ENCODE data around the gene BMI1. TPM values are rescaled to one million over a fixed set of nuclear protein-coding genes. Genes with fewer than 3 reads are reported as not detected.
A peak's percentile ranks its signal among the peaks of the same experiment; 100 is the strongest.

The BMI1 gene
- total and polyA plus RNA-seq, 2 donors (not counting 1 experiment from before 2014, with no cell fraction given), result 18.0 to 83.8 TPM

DNA sequence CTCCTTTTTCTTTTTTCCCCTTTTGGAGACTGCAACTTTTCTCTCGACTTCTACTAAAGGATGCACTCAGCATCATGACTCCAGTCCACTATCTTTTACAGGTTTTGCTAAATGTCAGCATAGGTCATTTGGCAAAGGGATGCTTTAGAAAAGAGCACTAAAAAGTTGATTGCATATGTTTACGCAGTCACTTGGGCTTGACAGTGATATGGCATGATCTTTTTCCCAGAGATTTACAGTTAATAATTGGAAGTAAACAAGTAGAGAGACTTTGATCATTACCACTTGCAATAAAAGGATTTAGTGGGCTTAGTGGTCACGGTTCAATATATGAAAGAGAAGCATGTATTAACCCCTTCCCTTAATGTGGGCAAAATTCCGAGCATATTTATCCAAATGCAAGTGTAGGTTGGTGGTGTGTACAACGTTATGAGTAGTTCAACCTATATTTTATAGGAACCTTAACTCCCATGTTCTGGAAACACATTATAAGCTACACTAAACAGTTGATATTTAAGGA, 1.8 kb downstream of the BMI1 start:
- Histone ChIP-seq H3K9me3 (ENCODE audit: control extremely low read depth in 1 of 3, control insufficient read depth in 2 of 3, insufficient read depth in 1 of 3, low read length in 2 of 3) (no peaks in the 10 kb centered on the region), H2AFZ (ENCODE audit: insufficient read depth, low read depth, low read length, poor library complexity, severe bottlenecking) (peak overlapping the region; percentile 72), H3K4me3 (ENCODE audit: control extremely low read depth in 1 of 5, extremely low read depth in 1 of 5, insufficient read depth in 1 of 5, low read depth in 2 of 5, low read length in 4 of 5) (peak overlapping the region; percentile 35 to 72 (median 62)), H3K27ac (ENCODE audit: low read length in 2 of 2) (no peak overlapping the region), H3K4me1 (ENCODE audit: control insufficient read depth in 2 of 2, insufficient read depth in 2 of 2, low read length in 2 of 2) (peaks cover 46 to 47% of the 10 kb centered on the region in 2 donors), H4K20me1 (ENCODE audit: control insufficient read depth, insufficient read depth, low read length, poor library complexity, severe bottlenecking) (peaks cover 13% of the 10 kb centered on the region), H3K9ac (ENCODE audit: low read length) (peak overlapping the region; percentile 71), H3K79me2 (ENCODE audit: control insufficient read depth, insufficient read depth, low read length) (peaks cover 18% of the 10 kb centered on the region), H3K4me2 (replicated peaks; ENCODE audit: low read depth, low read length, poor library complexity, severe bottlenecking) (peak overlapping the region; percentile 88), H3K36me3 (replicated peaks in 1 of 2; ENCODE audit: control extremely low read depth in 1 of 2, control insufficient read depth in 1 of 2, extremely low read depth in 1 of 2, insufficient read depth in 2 of 2, low read length in 1 of 2) (peaks cover 0 to 3% of the 10 kb centered on the region in 2 experiments), H3K27me3 (replicated peaks in 1 of 4; ENCODE audit: control extremely low read depth in 1 of 4, control insufficient read depth in 3 of 4, insufficient read depth in 4 of 4, low read length in 3 of 4) (peaks cover 0 to 16% (median 4%) of the 10 kb centered on the region in 4 experiments)
- intact Hi-C loops (cut with micrococcal nuclease), result loop anchor here (5.0 kb wide), 1 partner anchor 1115 kb away; the partner anchor contains the start of gene OTUD1
- Mint-ChIP-seq H3K4me1 (peaks cover 56% of the 10 kb centered on the region), H3K27ac (peak overlapping the region; percentile 89), H3K9me3 (ENCODE audit: insufficient read depth) (no peaks in the 10 kb centered on the region), H3K4me3 (peak overlapping the region; percentile 93), H3K27me3 (no peaks in the 10 kb centered on the region)
- no peak for TF ChIP-seq EZH2 (IDR thresholded peaks at IDR 0.05; ENCODE audit: borderline replicate concordance, insufficient read depth, low read depth, low read length, poor library complexity, severe bottlenecking)
- TF ChIP-seq, protein P1, sequence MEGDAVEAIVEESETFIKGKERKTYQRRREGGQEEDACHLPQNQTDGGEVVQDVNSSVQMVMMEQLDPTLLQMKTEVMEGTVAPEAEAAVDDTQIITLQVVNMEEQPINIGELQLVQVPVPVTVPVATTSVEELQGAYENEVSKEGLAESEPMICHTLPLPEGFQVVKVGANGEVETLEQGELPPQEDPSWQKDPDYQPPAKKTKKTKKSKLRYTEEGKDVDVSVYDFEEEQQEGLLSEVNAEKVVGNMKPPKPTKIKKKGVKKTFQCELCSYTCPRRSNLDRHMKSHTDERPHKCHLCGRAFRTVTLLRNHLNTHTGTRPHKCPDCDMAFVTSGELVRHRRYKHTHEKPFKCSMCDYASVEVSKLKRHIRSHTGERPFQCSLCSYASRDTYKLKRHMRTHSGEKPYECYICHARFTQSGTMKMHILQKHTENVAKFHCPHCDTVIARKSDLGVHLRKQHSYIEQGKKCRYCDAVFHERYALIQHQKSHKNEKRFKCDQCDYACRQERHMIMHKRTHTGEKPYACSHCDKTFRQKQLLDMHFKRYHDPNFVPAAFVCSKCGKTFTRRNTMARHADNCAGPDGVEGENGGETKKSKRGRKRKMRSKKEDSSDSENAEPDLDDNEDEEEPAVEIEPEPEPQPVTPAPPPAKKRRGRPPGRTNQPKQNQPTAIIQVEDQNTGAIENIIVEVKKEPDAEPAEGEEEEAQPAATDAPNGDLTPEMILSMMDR (IDR thresholded peaks at IDR 0.05), result no peak
- ATAC-seq (ENCODE audit: low read depth) (no peak), DNase-seq (peak; percentile 10)
- ChIA-PET POLR2A (interaction anchor here (0.6 to 5.0 kb wide), 6 partner anchors 11 to 316 kb away, joined by 3 to 28 read pairs (median 10); no protein-coding TSS in a partner anchor), CTCF (interaction anchor here (1.1 kb wide), 1 partner anchor 17 kb away, joined by 3 read pairs; no protein-coding TSS in a partner anchor)
- 80% methylated on average over 1 of the region's 5 CpGs for WGBS (ENCODE audit: insufficient coverage)

Measured in B cell (primary cell).